Astrocyte (in vitro differentiated cells and primary cell): Measurements from ENCODE around the gene STUB1. TPM values are rescaled to one million over a fixed set of nuclear protein-coding genes. Genes with fewer than 3 reads are reported as not detected.
A peak's percentile ranks its signal among the peaks of the same experiment; 100 is the strongest.

Experiments
- DNase-seq: peaks from one replicate; pipeline ENCODE4 v3.0.0-alpha.2; 2010; ENCODE audit warnings: low read depth
- FAIRE-seq: peaks from 2 replicates; lab custom pipeline; 2011; peaks lifted over from hg19 to GRCh38; lab: Jason Lieb, UNC
- H2AFZ ChIP-seq: 2 replicates; pipeline ENCODE4 v1.6.0; 2012; ENCODE audit warnings: low read depth, low read length, inconsistent platforms
- H3K27ac ChIP-seq: 2 replicates; pipeline ENCODE4 v1.5.1; 2011; ENCODE audit warnings: low read depth, low read length, inconsistent platforms
- H3K27me3 ChIP-seq: 2 replicates; pipeline ENCODE4 v1.6.0; 2011; ENCODE audit warnings: low read length, inconsistent platforms; ENCODE audit not compliant: insufficient read depth
- H3K36me3 ChIP-seq: 2 replicates; pipeline ENCODE4 v1.5.1; 2011; ENCODE audit warnings: low read length, inconsistent platforms; ENCODE audit not compliant: insufficient read depth
- H3K4me1 ChIP-seq: 2 replicates; pipeline ENCODE4 v1.5.1; 2011; ENCODE audit warnings: low read length, inconsistent platforms; ENCODE audit not compliant: insufficient read depth
- H3K4me2 ChIP-seq: 2 replicates; pipeline ENCODE4 v1.6.0; 2012; ENCODE audit warnings: low read length, inconsistent platforms
- H3K4me3 ChIP-seq: 2 replicates; pipeline ENCODE4 v1.5.1; 2011; ENCODE audit warnings: low read depth, mild to moderate bottlenecking, low read length, inconsistent platforms; ENCODE audit not compliant: insufficient read depth
- H3K79me2 ChIP-seq: 2 replicates; pipeline ENCODE4 v1.6.0; 2012; ENCODE audit warnings: mild to moderate bottlenecking, low read length, inconsistent platforms; ENCODE audit not compliant: insufficient read depth
- H3K9ac ChIP-seq: 2 replicates; pipeline ENCODE4 v1.6.0; 2012; ENCODE audit warnings: mild to moderate bottlenecking, low read length, inconsistent platforms
- H3K9me3 ChIP-seq: 2 replicates; pipeline ENCODE4 v1.5.1; 2012; ENCODE audit warnings: low read depth, mild to moderate bottlenecking, low read length, inconsistent platforms; ENCODE audit not compliant: insufficient read depth
- H4K20me1 ChIP-seq: 2 replicates; pipeline ENCODE4 v1.6.0; 2012; ENCODE audit warnings: low read length, inconsistent platforms; ENCODE audit not compliant: insufficient read depth
- H3K27ac Mint-ChIP-seq: one replicate; pipeline ENCODE4 v1.8.0; 2021; ENCODE audit warnings: mild to moderate bottlenecking, mixed read lengths; ENCODE audit not compliant: unreplicated experiment
- H3K27me3 Mint-ChIP-seq: one replicate; pipeline ENCODE4 v1.8.0; 2021; ENCODE audit warnings: low read depth, mixed read lengths; ENCODE audit not compliant: unreplicated experiment
- H3K36me3 Mint-ChIP-seq: one replicate; pipeline ENCODE4 v1.8.0; 2021; ENCODE audit warnings: low read depth, mixed read lengths; ENCODE audit not compliant: unreplicated experiment
- H3K4me1 Mint-ChIP-seq: one replicate; pipeline ENCODE4 v1.8.0; 2021; ENCODE audit warnings: low read depth, mixed read lengths; ENCODE audit not compliant: unreplicated experiment
- H3K4me3 Mint-ChIP-seq: one replicate; pipeline ENCODE4 v1.8.0; 2021; ENCODE audit warnings: mild to moderate bottlenecking, moderate library complexity, mixed read lengths; ENCODE audit not compliant: unreplicated experiment
- H3K9me3 Mint-ChIP-seq: one replicate; pipeline ENCODE4 v1.8.0; 2021; ENCODE audit warnings: mild to moderate bottlenecking, mixed read lengths; ENCODE audit not compliant: unreplicated experiment
- EZH2 ChIP-seq: IDR thresholded peaks from 2 replicates; pipeline ENCODE4 v1.6.1; 2012; ENCODE audit warnings: mild to moderate bottlenecking, low read length, inconsistent platforms; ENCODE audit not compliant: insufficient read depth
- total RNA-seq: library from RNA; stranded (reverse); gene quantifications from 2 replicates; pipeline ENCODE4 v1.2.1, GENCODE V29; 2021
- TF ChIP-seq, protein P1 (sequence below): IDR thresholded peaks from 2 replicates; pipeline ENCODE4 v1.5.1; 2011; ENCODE audit warnings: low read depth, mild to moderate bottlenecking, inconsistent platforms, low read length, moderate library complexity; ENCODE audit not compliant: insufficient read depth

STUB1 gene
- total RNA-seq, 1 donor from 2014 or later: 140 TPM

GRCh38 chr16:637081-638018 lies 42.9 kb upstream of the STUB1 start:
- Mint-ChIP-seq H3K4me1 (no peaks in the 10 kb centered on the region), H3K4me3 (peak overlapping the region; percentile 88), H3K27ac (no peak overlapping the region), H3K27me3 (no peaks in the 10 kb centered on the region), H3K36me3 (no peaks in the 10 kb centered on the region), H3K9me3 (no peaks in the 10 kb centered on the region)
- DNase-seq (peak; percentile 57), FAIRE-seq (no peak)
- no peaks in the 10 kb centered on the region for H3K9me3 ChIP-seq
- no peak for TF ChIP-seq EZH2
- TF ChIP-seq, protein P1, sequence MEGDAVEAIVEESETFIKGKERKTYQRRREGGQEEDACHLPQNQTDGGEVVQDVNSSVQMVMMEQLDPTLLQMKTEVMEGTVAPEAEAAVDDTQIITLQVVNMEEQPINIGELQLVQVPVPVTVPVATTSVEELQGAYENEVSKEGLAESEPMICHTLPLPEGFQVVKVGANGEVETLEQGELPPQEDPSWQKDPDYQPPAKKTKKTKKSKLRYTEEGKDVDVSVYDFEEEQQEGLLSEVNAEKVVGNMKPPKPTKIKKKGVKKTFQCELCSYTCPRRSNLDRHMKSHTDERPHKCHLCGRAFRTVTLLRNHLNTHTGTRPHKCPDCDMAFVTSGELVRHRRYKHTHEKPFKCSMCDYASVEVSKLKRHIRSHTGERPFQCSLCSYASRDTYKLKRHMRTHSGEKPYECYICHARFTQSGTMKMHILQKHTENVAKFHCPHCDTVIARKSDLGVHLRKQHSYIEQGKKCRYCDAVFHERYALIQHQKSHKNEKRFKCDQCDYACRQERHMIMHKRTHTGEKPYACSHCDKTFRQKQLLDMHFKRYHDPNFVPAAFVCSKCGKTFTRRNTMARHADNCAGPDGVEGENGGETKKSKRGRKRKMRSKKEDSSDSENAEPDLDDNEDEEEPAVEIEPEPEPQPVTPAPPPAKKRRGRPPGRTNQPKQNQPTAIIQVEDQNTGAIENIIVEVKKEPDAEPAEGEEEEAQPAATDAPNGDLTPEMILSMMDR: no peak
- peaks cover 14% of the 10 kb centered on the region for H4K20me1 ChIP-seq
- H3K4me2 ChIP-seq: peak overlapping the region; percentile 90
- H3K9ac ChIP-seq: peak overlapping the region; percentile 81
- H3K4me1 ChIP-seq: peaks cover 6% of the 10 kb centered on the region
- H3K36me3 ChIP-seq: no peaks in the 10 kb centered on the region
- no peak overlapping the region for H3K27ac ChIP-seq
- H3K79me2 ChIP-seq: peaks cover 15% of the 10 kb centered on the region
- no peaks in the 10 kb centered on the region for H3K27me3 ChIP-seq
- peak overlapping the region; percentile 98 for H2AFZ ChIP-seq
- peak overlapping the region; percentile 80 for H3K4me3 ChIP-seq

GRCh38 chr16:638034-638543 lies 42.1 kb upstream of the STUB1 start:
- H3K4me1 Mint-ChIP-seq: no peaks in the 10 kb centered on the region
- no peak for TF ChIP-seq EZH2
- TF ChIP-seq, protein P1: no peak
- H3K4me1 ChIP-seq: peaks cover 8% of the 10 kb centered on the region
- FAIRE-seq: no peak
- H3K9ac ChIP-seq: no peak overlapping the region
- H3K9me3 Mint-ChIP-seq: no peaks in the 10 kb centered on the region
- H2AFZ ChIP-seq: no peak overlapping the region
- no peak overlapping the region for H3K27ac ChIP-seq
- peaks cover 14% of the 10 kb centered on the region for H4K20me1 ChIP-seq
- no peaks in the 10 kb centered on the region for H3K9me3 ChIP-seq
- DNase-seq: no peak
- H3K79me2 ChIP-seq: peaks cover 15% of the 10 kb centered on the region
- H3K27me3 Mint-ChIP-seq: no peaks in the 10 kb centered on the region
- H3K27me3 ChIP-seq: no peaks in the 10 kb centered on the region
- no peak overlapping the region for H3K4me3 ChIP-seq
- H3K36me3 Mint-ChIP-seq: no peaks in the 10 kb centered on the region
- no peaks in the 10 kb centered on the region for H3K36me3 ChIP-seq
- H3K27ac Mint-ChIP-seq: no peak overlapping the region
- H3K4me2 ChIP-seq: no peak overlapping the region
- H3K4me3 Mint-ChIP-seq: no peak overlapping the region
